Nephron progenitor cell (in vitro differentiated cells): ENCODE data around the gene MCM7.

Source experiments
- DNase-seq: peaks from one replicate; pipeline ENCODE4 v3.0.0; 2021
- H3K27ac Mint-ChIP-seq: 2 replicates; pipeline ENCODE4 v1.8.0; 2021; ENCODE audit warnings: mild to moderate bottlenecking, moderate library complexity, mixed read lengths
- H3K27me3 Mint-ChIP-seq: 2 replicates; pipeline ENCODE4 v1.8.0; 2021; ENCODE audit warnings: mild to moderate bottlenecking, low read depth, mixed read lengths; ENCODE audit not compliant: poor library complexity
- H3K36me3 Mint-ChIP-seq: 2 replicates; pipeline ENCODE4 v1.8.0; 2021; ENCODE audit warnings: low read depth, mixed read lengths
- H3K4me1 Mint-ChIP-seq: 2 replicates; pipeline ENCODE4 v1.8.0; 2021; ENCODE audit warnings: mixed read lengths
- H3K4me3 Mint-ChIP-seq: 2 replicates; pipeline ENCODE4 v1.8.0; 2021; ENCODE audit warnings: mild to moderate bottlenecking, moderate library complexity, mixed read lengths
- H3K9me3 Mint-ChIP-seq: 2 replicates; pipeline ENCODE4 v1.8.0; 2021; ENCODE audit warnings: mild to moderate bottlenecking, moderate library complexity, mixed read lengths
- TF ChIP-seq, protein P1 (sequence below): fragments of 200-600 bp; sonication (generic); IDR thresholded peaks from 2 replicates; pipeline ENCODE4 v1.5.0; 2021; ENCODE audit warnings: antibody characterized with exemption

MCM7 gene

DNA sequence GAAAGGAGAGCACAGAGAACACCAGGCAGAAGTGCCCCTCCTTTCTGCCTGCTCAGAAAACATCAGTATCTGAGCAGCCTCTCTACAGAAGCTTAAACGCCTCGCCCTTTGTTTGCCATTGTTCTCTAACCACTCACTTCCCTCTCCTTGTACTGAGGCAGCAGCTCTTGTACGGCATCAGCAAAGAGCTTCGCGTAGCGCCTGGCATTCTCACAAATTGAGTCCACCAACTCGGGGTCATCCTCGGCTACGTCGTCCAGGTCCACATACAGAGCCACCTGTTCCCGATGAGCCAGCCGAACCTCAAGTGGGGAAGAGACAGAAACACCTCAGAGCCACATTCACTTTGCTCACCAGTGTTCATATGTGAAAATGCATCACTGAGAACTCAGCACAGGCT is 1.7 kb downstream of the MCM7 start:
- TF ChIP-seq, protein P1, sequence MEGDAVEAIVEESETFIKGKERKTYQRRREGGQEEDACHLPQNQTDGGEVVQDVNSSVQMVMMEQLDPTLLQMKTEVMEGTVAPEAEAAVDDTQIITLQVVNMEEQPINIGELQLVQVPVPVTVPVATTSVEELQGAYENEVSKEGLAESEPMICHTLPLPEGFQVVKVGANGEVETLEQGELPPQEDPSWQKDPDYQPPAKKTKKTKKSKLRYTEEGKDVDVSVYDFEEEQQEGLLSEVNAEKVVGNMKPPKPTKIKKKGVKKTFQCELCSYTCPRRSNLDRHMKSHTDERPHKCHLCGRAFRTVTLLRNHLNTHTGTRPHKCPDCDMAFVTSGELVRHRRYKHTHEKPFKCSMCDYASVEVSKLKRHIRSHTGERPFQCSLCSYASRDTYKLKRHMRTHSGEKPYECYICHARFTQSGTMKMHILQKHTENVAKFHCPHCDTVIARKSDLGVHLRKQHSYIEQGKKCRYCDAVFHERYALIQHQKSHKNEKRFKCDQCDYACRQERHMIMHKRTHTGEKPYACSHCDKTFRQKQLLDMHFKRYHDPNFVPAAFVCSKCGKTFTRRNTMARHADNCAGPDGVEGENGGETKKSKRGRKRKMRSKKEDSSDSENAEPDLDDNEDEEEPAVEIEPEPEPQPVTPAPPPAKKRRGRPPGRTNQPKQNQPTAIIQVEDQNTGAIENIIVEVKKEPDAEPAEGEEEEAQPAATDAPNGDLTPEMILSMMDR: no peak
- Mint-ChIP-seq H3K4me1 (peaks cover 66% of the 10 kb centered on the region), H3K27ac (peak overlapping the region; percentile 98), H3K9me3 (no peaks in the 10 kb centered on the region), H3K27me3 (peaks cover 10% of the 10 kb centered on the region), H3K36me3 (peaks cover 65% of the 10 kb centered on the region), H3K4me3 (peak overlapping the region; percentile 97)
- DNase-seq: no peak

DNA sequence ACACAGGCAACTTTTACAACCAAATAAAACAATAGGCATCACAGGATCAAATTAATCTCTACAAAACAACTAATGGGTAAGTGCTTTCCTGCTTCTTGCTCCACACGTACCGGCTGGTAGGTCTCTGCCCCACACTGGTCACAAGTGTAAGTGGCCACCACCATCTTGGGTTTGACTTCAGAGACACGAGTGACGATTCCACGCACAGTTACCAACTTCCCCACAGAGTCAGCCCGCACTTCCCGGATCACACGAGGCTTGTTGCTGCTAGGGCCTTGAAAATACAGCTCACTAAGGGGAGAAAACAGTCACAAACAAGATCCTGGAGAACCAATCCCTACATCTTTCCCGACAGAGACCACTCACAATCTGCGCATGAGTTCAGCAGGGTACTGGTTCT is 2.3 kb downstream of the MCM7 start:
- Mint-ChIP-seq H3K4me3 (peak overlapping the region; percentile 97), H3K27me3 (peaks cover 10% of the 10 kb centered on the region), H3K36me3 (peaks cover 68% of the 10 kb centered on the region), H3K4me1 (peaks cover 64% of the 10 kb centered on the region), H3K9me3 (no peaks in the 10 kb centered on the region), H3K27ac (peak overlapping the region; percentile 98)
- DNase-seq: no peak
- TF ChIP-seq, protein P1: no peak

DNA sequence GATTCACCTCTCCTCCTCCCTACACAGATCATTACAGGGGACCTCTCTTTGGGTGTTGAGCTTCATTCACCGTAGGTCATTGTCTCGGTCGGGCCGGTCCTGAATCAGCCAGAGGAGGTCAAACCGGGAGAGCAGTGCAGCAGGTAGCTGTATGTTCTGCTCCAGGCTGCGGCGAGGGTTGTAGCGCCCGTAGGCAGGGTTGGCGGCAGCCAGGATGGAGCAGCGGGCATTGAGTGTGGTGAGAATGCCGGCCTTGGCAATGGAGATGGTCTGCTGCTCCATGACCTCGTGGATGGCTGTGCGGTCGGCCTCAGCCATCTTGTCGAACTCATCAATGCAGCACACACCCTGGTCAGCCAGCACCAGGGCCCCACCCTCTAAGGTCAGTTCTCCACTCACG is 5.5 kb downstream of the MCM7 start:
- peaks cover 61% of the 10 kb centered on the region for H3K4me1 Mint-ChIP-seq
- no peak for DNase-seq
- H3K27ac Mint-ChIP-seq: peak overlapping the region; percentile 93
- TF ChIP-seq, protein P1: no peak
- H3K27me3 Mint-ChIP-seq: peaks cover 3% of the 10 kb centered on the region
- no peak overlapping the region for H3K4me3 Mint-ChIP-seq
- no peaks in the 10 kb centered on the region for H3K9me3 Mint-ChIP-seq
- H3K36me3 Mint-ChIP-seq: peaks cover 91% of the 10 kb centered on the region

DNA sequence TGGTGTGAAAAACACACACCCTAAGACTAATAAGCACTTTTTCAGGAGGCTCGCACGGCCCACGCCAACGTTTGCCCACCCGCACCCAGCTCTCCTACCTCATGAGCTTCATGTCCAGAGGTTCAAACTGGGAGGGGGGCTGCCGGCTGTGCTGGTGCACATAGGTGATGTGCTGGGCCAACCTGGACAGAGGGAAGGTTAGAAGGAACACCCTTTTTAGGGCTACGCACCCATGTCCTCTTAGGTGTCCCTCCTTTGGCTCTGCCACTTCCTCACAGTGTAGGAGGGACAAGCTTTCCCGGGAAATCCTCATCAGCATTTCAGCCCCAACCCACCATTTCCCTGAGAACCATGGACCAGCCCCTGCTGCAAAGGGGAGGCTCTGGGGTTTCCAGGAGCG is 5.9 kb downstream of the MCM7 start:
- Mint-ChIP-seq H3K36me3 (peaks cover 95% of the 10 kb centered on the region), H3K4me3 (no peak overlapping the region), H3K27ac (peak overlapping the region; percentile 93), H3K4me1 (peaks cover 65% of the 10 kb centered on the region), H3K27me3 (peaks cover 3% of the 10 kb centered on the region), H3K9me3 (no peaks in the 10 kb centered on the region)
- no peak for DNase-seq
- TF ChIP-seq, protein P1: no peak

DNA sequence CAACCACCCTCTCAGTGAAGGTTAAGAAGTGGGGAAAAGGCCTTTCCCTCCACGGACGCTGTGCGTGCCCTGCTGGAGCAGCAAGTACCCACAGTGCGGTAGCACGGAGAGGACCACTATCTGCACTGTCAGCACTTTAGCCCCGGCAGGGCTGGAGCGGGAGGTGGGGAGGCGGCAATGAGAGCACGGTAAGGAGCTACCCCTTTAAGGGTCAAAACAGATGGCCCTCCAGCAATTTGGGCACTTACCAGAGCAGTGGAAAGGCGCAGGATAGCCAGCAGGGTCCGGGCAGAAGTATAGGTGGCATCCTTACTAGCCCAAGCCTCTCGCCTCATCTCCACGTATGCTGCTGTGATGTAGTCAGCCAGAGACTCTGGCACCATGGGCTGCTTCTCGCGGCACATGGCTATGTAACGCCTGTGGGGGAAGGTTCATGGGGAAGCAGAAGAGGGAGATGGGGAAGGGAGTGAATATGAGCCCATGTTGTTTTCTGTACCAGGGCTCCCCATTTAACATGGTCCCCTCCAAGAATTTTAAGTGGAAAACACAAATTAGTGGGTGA is 7.2 kb downstream of the MCM7 start:
- DNase-seq: no peak
- no peak overlapping the region for H3K4me3 Mint-ChIP-seq
- no peaks in the 10 kb centered on the region for H3K9me3 Mint-ChIP-seq
- TF ChIP-seq, protein P1: no peak
- H3K4me1 Mint-ChIP-seq: peaks cover 63% of the 10 kb centered on the region
- peaks cover 3% of the 10 kb centered on the region for H3K27me3 Mint-ChIP-seq
- peaks cover 90% of the 10 kb centered on the region for H3K36me3 Mint-ChIP-seq
- peak overlapping the region; percentile 87 for H3K27ac Mint-ChIP-seq

DNA sequence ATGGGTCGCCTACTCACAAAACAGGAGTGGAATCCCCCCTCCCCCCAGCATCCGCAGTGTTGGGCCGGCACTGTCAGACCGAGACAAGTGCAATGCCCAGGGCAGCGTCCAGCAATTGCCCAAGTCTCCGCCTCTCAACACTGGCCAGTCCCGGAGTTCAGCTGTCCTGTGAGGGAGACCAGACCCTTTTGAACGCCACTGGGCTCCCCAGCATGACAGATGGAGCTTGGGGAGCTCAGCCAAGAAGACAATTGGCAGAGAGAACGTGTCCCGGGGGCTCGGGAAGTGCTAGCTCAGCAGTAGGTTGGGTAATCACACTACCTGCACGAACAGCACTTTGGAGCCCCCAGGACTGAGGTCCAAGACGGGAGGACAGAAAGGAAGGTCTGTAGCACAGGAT is 7.7 kb downstream of the MCM7 start:
- TF ChIP-seq, protein P1: no peak
- Mint-ChIP-seq H3K27ac (peak overlapping the region; percentile 87), H3K27me3 (peaks cover 3% of the 10 kb centered on the region), H3K4me1 (peaks cover 59% of the 10 kb centered on the region), H3K9me3 (no peaks in the 10 kb centered on the region), H3K4me3 (no peak overlapping the region), H3K36me3 (peaks cover 85% of the 10 kb centered on the region)
- DNase-seq: no peak
